Chondrocyte (in vitro differentiated cells): ENCODE data around the gene CHCHD1. TPM values are rescaled to one million over a fixed set of nuclear protein-coding genes. Genes with fewer than 3 reads are reported as not detected.

Experiments used
- DNase-seq: peaks from one replicate; pipeline ENCODE4 v3.0.0; 2021; ENCODE audit warnings: mixed read lengths, low spot score
- H3K27ac Mint-ChIP-seq: one replicate; pipeline ENCODE4 v1.8.0; 2021; ENCODE audit warnings: mild to moderate bottlenecking, moderate library complexity, mixed read lengths; ENCODE audit not compliant: unreplicated experiment
- H3K27me3 Mint-ChIP-seq: 2 replicates; pipeline ENCODE4 v1.8.0; 2021; ENCODE audit warnings: low read depth, mixed read lengths
- H3K36me3 Mint-ChIP-seq: 2 replicates; pipeline ENCODE4 v1.8.0; 2021; ENCODE audit warnings: low read depth, mixed read lengths
- H3K4me1 Mint-ChIP-seq: 2 replicates; pipeline ENCODE4 v1.8.0; 2021; ENCODE audit warnings: low read depth, mild to moderate bottlenecking, mixed read lengths
- H3K4me3 Mint-ChIP-seq: one replicate; pipeline ENCODE4 v1.8.0; 2021; ENCODE audit warnings: mild to moderate bottlenecking, moderate library complexity, mixed read lengths; ENCODE audit not compliant: unreplicated experiment
- H3K9me3 Mint-ChIP-seq: 2 replicates; pipeline ENCODE4 v1.8.0; 2021; ENCODE audit warnings: low read depth, mixed read lengths
- total RNA-seq: library from RNA; stranded (reverse); gene quantifications from 3 replicates; pipeline ENCODE4 v1.2.1, GENCODE V29; 2021
- TF ChIP-seq, protein P1 (sequence below): fragments of 200-600 bp; sonication (generic); IDR thresholded peaks from 2 replicates; pipeline ENCODE4 v1.5.0; 2021; ENCODE audit warnings: antibody characterized with exemption, mild to moderate bottlenecking, moderate library complexity

CHCHD1 gene
- total RNA-seq, 1 donor from 2014 or later: 17.4 TPM

DNA sequence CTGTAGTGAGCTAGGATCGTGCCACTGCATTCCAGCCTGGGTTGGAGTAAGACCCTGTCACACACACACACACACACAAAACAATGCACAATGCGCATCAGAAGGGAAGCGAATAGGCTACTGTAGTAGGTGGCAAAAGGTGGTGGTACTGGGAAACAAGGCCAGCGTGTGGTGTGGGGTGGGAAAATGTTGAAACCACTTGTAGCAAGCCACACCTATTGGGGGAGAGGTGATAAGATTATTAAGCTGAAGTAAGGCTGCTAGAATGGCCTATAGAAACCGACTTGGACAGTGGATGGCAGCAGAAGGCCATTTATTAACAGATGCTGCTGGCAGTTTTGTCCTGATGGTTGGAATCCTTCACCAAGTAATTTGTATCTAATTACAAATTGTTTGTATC lies 7.2 kb upstream of the CHCHD1 start:
- no peak for DNase-seq
- Mint-ChIP-seq H3K27me3 (no peaks in the 10 kb centered on the region), H3K4me1 (peaks cover 45% of the 10 kb centered on the region), H3K9me3 (no peaks in the 10 kb centered on the region), H3K27ac (peak overlapping the region; percentile 6), H3K36me3 (peaks cover 15% of the 10 kb centered on the region), H3K4me3 (peak overlapping the region; percentile 94)
- TF ChIP-seq, protein P1, sequence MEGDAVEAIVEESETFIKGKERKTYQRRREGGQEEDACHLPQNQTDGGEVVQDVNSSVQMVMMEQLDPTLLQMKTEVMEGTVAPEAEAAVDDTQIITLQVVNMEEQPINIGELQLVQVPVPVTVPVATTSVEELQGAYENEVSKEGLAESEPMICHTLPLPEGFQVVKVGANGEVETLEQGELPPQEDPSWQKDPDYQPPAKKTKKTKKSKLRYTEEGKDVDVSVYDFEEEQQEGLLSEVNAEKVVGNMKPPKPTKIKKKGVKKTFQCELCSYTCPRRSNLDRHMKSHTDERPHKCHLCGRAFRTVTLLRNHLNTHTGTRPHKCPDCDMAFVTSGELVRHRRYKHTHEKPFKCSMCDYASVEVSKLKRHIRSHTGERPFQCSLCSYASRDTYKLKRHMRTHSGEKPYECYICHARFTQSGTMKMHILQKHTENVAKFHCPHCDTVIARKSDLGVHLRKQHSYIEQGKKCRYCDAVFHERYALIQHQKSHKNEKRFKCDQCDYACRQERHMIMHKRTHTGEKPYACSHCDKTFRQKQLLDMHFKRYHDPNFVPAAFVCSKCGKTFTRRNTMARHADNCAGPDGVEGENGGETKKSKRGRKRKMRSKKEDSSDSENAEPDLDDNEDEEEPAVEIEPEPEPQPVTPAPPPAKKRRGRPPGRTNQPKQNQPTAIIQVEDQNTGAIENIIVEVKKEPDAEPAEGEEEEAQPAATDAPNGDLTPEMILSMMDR: peak; percentile 58

- DNase-seq: no peak
- peaks cover 55% of the 10 kb centered on the region for H3K4me1 Mint-ChIP-seq
- no peaks in the 10 kb centered on the region for H3K27me3 Mint-ChIP-seq
- no peaks in the 10 kb centered on the region for H3K9me3 Mint-ChIP-seq
- peaks cover 8% of the 10 kb centered on the region for H3K36me3 Mint-ChIP-seq
- TF ChIP-seq, protein P1: no peak
- H3K4me3 Mint-ChIP-seq: no peak overlapping the region
- H3K27ac Mint-ChIP-seq: no peak overlapping the region
These were observed 2.8 kb upstream of the CHCHD1 start for GRCh38 chr10:73779018-73779417.

DNA sequence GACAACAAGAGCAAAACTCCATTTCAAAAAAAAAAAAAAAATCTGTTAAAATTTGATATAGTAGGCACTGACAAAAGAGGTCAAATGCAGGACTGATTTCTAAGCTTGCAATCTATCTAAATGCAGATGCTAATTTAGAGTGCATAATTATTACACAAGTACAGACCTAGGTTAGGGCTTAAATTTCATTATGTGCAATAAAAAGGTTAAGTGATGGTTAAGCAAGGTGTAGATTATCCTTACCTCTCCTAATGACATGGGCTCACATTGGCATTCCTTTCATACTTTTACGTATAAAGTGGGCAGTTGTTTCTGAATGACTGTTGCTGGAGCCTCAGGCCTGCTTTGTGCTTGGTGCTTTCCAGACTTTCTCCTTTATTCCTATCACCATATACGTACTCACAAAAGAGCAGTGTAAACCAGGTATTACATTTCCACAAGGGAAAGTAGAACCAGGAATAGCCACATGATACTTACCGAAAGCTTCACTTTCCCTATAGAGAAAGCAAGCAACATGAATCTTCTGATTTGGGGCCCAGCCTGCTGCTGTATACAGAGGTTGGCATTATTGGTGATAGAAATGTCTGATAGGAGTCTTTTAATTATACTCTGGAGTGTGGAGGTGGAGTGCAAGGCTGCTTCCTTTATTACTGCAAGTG lies 2.2 kb upstream of the CHCHD1 start:
- no peak for DNase-seq
- Mint-ChIP-seq H3K36me3 (peaks cover 8% of the 10 kb centered on the region), H3K9me3 (no peaks in the 10 kb centered on the region), H3K4me3 (peak overlapping the region; percentile 14), H3K27ac (peak overlapping the region; percentile 18), H3K4me1 (peaks cover 51% of the 10 kb centered on the region), H3K27me3 (no peaks in the 10 kb centered on the region)
- TF ChIP-seq, protein P1: no peak

- Mint-ChIP-seq H3K27ac (peak overlapping the region; percentile 84), H3K4me1 (peaks cover 49% of the 10 kb centered on the region), H3K9me3 (no peaks in the 10 kb centered on the region), H3K27me3 (no peaks in the 10 kb centered on the region), H3K36me3 (peaks cover 8% of the 10 kb centered on the region), H3K4me3 (peak overlapping the region; percentile 98)
- TF ChIP-seq, protein P1: no peak
- no peak for DNase-seq
These were observed 1.5 kb upstream of the CHCHD1 start for GRCh38 chr10:73780301-73780700.

GRCh38 chr10:73780966-73781365 lies 882 bp upstream of the CHCHD1 start:
- Mint-ChIP-seq H3K36me3 (peaks cover 8% of the 10 kb centered on the region), H3K9me3 (no peaks in the 10 kb centered on the region), H3K27me3 (no peaks in the 10 kb centered on the region), H3K27ac (peak overlapping the region; percentile 99), H3K4me1 (peaks cover 44% of the 10 kb centered on the region), H3K4me3 (peak overlapping the region; percentile 98)
- TF ChIP-seq, protein P1: no peak
- no peak for DNase-seq
